NCI-H510A treated with DMSO at 0.1 percent for 48 hours (cell line): Measurements from ENCODE around the gene CRMP1.

Experiments used
- DNase-seq: peaks from one replicate; lab custom pipeline; 2025; lab: John Stamatoyannopoulos, UW

CRMP1 gene

GRCh38 chr4:5893004-5893580 lies at the start of gene CRMP1:
Gene CRMP1, minus strand, starts transcription at chr4:5893086. Its CDS starts 117 bp downstream, at chr4:5892969.
- DNase-seq: peak; percentile 58

GRCh38 chr4:5941601-5942000 lies 48.7 kb upstream of the CRMP1 start:
- DNase-seq: no peak

- peak; percentile 91 for DNase-seq
Observed at GRCh38 chr4:5940470-5941203, 47.8 kb upstream of the CRMP1 start.

GRCh38 chr4:5933996-5934831 lies 41.3 kb upstream of the CRMP1 start:
- no peak for DNase-seq

GRCh38 chr4:5933116-5933515 lies 40.2 kb upstream of the CRMP1 start:
- peak; percentile 59 for DNase-seq

GRCh38 chr4:5932035-5932568 lies 39.2 kb upstream of the CRMP1 start:
- peak; percentile 79 for DNase-seq

GRCh38 chr4:5931526-5931925 lies 38.6 kb upstream of the CRMP1 start:
- DNase-seq: no peak

GRCh38 chr4:5930876-5931275 lies 38.0 kb upstream of the CRMP1 start:
- DNase-seq: no peak

GRCh38 chr4:5930456-5930855 lies 37.6 kb upstream of the CRMP1 start:
- DNase-seq: no peak

- DNase-seq: no peak
Observed at GRCh38 chr4:5928844-5929420, 36.0 kb upstream of the CRMP1 start.

- DNase-seq: peak; percentile 67
Observed at GRCh38 chr4:5928274-5928673, 35.4 kb upstream of the CRMP1 start.

GRCh38 chr4:5927747-5928146 lies 34.9 kb upstream of the CRMP1 start:
- no peak for DNase-seq

- no peak for DNase-seq
Observed at GRCh38 chr4:5927116-5927515, 34.2 kb upstream of the CRMP1 start.

GRCh38 chr4:5926598-5926997 lies 33.7 kb upstream of the CRMP1 start:
- DNase-seq: no peak

- DNase-seq: no peak
Observed at GRCh38 chr4:5925419-5926200, 32.7 kb upstream of the CRMP1 start.

- no peak for DNase-seq
Observed at GRCh38 chr4:5924461-5925125, 31.7 kb upstream of the CRMP1 start.

GRCh38 chr4:5923376-5923775 lies 30.5 kb upstream of the CRMP1 start:
- DNase-seq: no peak

- DNase-seq: no peak
Observed at GRCh38 chr4:5922556-5922955, 29.7 kb upstream of the CRMP1 start.

GRCh38 chr4:5921981-5922380 lies 29.1 kb upstream of the CRMP1 start:
- no peak for DNase-seq

- no peak for DNase-seq
Observed at GRCh38 chr4:5921101-5921980, 28.5 kb upstream of the CRMP1 start.
